ENCODE results near the gene TIMM10B.

TIMM10B gene

GRCh38 chr11:6480299-6480914 is 894 bp upstream of the TIMM10B start:
- DNase-seq, result peak in 1 of 2 experiments; percentile 48
- TF ChIP-seq POLR2A (IDR thresholded peaks at IDR 0.05; ENCODE audit: low read length), result no peak
- no peak for TF ChIP-seq GATA1 (IDR thresholded peaks at IDR 0.05; ENCODE audit: low read depth, low read length)

- peak; percentile 60 to 69 for DNase-seq
Observed at GRCh38 chr11:6481924-6482275, 599 bp downstream of the TIMM10B start.

GRCh38 chr11:6482441-6482840 is 1.1 kb downstream of the TIMM10B start:
- DNase-seq, result peak; percentile 27 to 43
- TF ChIP-seq POLR2A (IDR thresholded peaks at IDR 0.05; ENCODE audit: low read length) (no peak), GATA1 (IDR thresholded peaks at IDR 0.05; ENCODE audit: low read depth, low read length) (no peak)

More at GRCh38 chr11:6481924-6482275, 599 bp downstream of the TIMM10B start:
- TF ChIP-seq POLR2A (IDR thresholded peaks at IDR 0.05; ENCODE audit: low read length) (no peak), GATA1 (IDR thresholded peaks at IDR 0.05; ENCODE audit: low read depth, low read length) (no peak)

- TF ChIP-seq POLR2A (IDR thresholded peaks at IDR 0.05; ENCODE audit: low read length), result no peak
Observed at GRCh38 chr11:6483015-6483414, 1.7 kb downstream of the TIMM10B start.

GRCh38 chr11:6485661-6486060 is 4.4 kb downstream of the TIMM10B start:
- no peak for DNase-seq
- TF ChIP-seq GATA1 (IDR thresholded peaks at IDR 0.05; ENCODE audit: low read depth, low read length) (no peak), POLR2A (IDR thresholded peaks at IDR 0.05; ENCODE audit: low read length) (no peak)

More at GRCh38 chr11:6483015-6483414, 1.7 kb downstream of the TIMM10B start:
- no peak for DNase-seq

- no peak for DNase-seq
Observed at GRCh38 chr11:6486256-6486655, 5.0 kb downstream of the TIMM10B start.

GRCh38 chr11:6486938-6487337 is 5.6 kb downstream of the TIMM10B start:
- no peak for DNase-seq
- TF ChIP-seq GATA1 (IDR thresholded peaks at IDR 0.05; ENCODE audit: low read depth, low read length) (no peak), POLR2A (IDR thresholded peaks at IDR 0.05; ENCODE audit: low read length) (no peak)

More at GRCh38 chr11:6486256-6486655, 5.0 kb downstream of the TIMM10B start:
- TF ChIP-seq GATA1 (IDR thresholded peaks at IDR 0.05; ENCODE audit: low read depth, low read length) (no peak), POLR2A (IDR thresholded peaks at IDR 0.05; ENCODE audit: low read length) (no peak)

- no peak for DNase-seq
- TF ChIP-seq GATA1 (IDR thresholded peaks at IDR 0.05; ENCODE audit: low read depth, low read length) (no peak), POLR2A (IDR thresholded peaks at IDR 0.05; ENCODE audit: low read length) (no peak)
Observed at GRCh38 chr11:6488342-6488741, 7.0 kb downstream of the TIMM10B start.

GRCh38 chr11:6488821-6489220 is 7.5 kb downstream of the TIMM10B start:
- no peak for DNase-seq
- TF ChIP-seq POLR2A (IDR thresholded peaks at IDR 0.05; ENCODE audit: low read length) (no peak), GATA1 (IDR thresholded peaks at IDR 0.05; ENCODE audit: low read depth, low read length) (no peak)

- no peak for DNase-seq
- TF ChIP-seq POLR2A (IDR thresholded peaks at IDR 0.05; ENCODE audit: low read length) (no peak), GATA1 (IDR thresholded peaks at IDR 0.05; ENCODE audit: low read depth, low read length) (no peak)
Observed at GRCh38 chr11:6489306-6489705, 8.0 kb downstream of the TIMM10B start.

- TF ChIP-seq GATA1 (IDR thresholded peaks at IDR 0.05; ENCODE audit: low read depth, low read length) (no peak), POLR2A (IDR thresholded peaks at IDR 0.05; ENCODE audit: low read length) (no peak)
- no peak for DNase-seq
Observed at GRCh38 chr11:6497069-6497839, 16.0 kb downstream of the TIMM10B start, which contains the start of gene DNHD1. Gene DNHD1 (plus strand): TSS chr11:6497280. CDS start chr11:6498216, 936 bp downstream.

GRCh38 chr11:6498121-6498520 is 16.8 kb downstream of the TIMM10B start:
- DNase-seq, result no peak
- TF ChIP-seq POLR2A (IDR thresholded peaks at IDR 0.05; ENCODE audit: low read length), result no peak
- TF ChIP-seq GATA1 (IDR thresholded peaks at IDR 0.05; ENCODE audit: low read depth, low read length), result no peak

GRCh38 chr11:6498544-6498943 is 17.2 kb downstream of the TIMM10B start:
- no peak for DNase-seq
- no peak for TF ChIP-seq GATA1 (IDR thresholded peaks at IDR 0.05; ENCODE audit: low read depth, low read length)
- no peak for TF ChIP-seq POLR2A (IDR thresholded peaks at IDR 0.05; ENCODE audit: low read length)

GRCh38 chr11:6502382-6502781 is 21.1 kb downstream of the TIMM10B start:
- no peak for TF ChIP-seq GATA1 (IDR thresholded peaks at IDR 0.05; ENCODE audit: low read depth, low read length)
- TF ChIP-seq POLR2A (IDR thresholded peaks at IDR 0.05; ENCODE audit: low read length), result no peak
- DNase-seq, result no peak

GRCh38 chr11:6504166-6504565 is 22.9 kb downstream of the TIMM10B start:
- TF ChIP-seq GATA1 (IDR thresholded peaks at IDR 0.05; ENCODE audit: low read depth, low read length), result no peak
- TF ChIP-seq POLR2A (IDR thresholded peaks at IDR 0.05; ENCODE audit: low read length), result no peak
- DNase-seq, result peak in 1 of 2 experiments; percentile 8
